Stimulated activated CD4-positive, alpha-beta T cell treated with anti-CD3 and anti-CD28 coated beads, Interleukin-1b, Interleukin-23, amount 100 ng/mL, for 48 hours (primary cell): ENCODE measurements around the gene AUNIP.

Experiments used
- DNase-seq: peaks from one replicate; pipeline ENCODE4 v3.0.0-alpha.2; 2020

Gene AUNIP

GRCh38 chr1:25787760-25788166, 71.5 kb downstream of the AUNIP start:
- no peak for DNase-seq

GRCh38 chr1:25786887-25787759, 72.1 kb downstream of the AUNIP start:
- DNase-seq = no peak

- DNase-seq = no peak
These were observed 73.8 kb downstream of the AUNIP start for GRCh38 chr1:25785333-25786067.

GRCh38 chr1:25784575-25785051, 74.6 kb downstream of the AUNIP start:
- no peak for DNase-seq
